Stimulated activated CD4-positive, alpha-beta T cell treated with anti-CD3 and anti-CD28 coated beads, Interleukin-1b, Interleukin-23, amount 100 ng/mL, for 1 hour (primary cell): ENCODE measurements around the gene PRKCZ.

ENCODE experiments used
- DNase-seq, 2 donors: peaks; one replicate each; pipeline ENCODE4 v3.0.0-alpha.2; 2020; ENCODE audit warnings: low read depth in 2 of 2

PRKCZ gene

GRCh38 chr1:2177946-2178538, 127.8 kb downstream of the PRKCZ start:
- DNase-seq, result no peak

GRCh38 chr1:2178875-2179274, 128.7 kb downstream of the PRKCZ start:
- DNase-seq, result no peak

- no peak for DNase-seq
These were observed 129.2 kb downstream of the PRKCZ start for GRCh38 chr1:2179283-2180013.

- DNase-seq, result no peak
These were observed 130.4 kb downstream of the PRKCZ start for GRCh38 chr1:2180297-2181245.

- no peak for DNase-seq
These were observed 131.1 kb downstream of the PRKCZ start for GRCh38 chr1:2181271-2181670.

GRCh38 chr1:2181752-2182151, 131.5 kb downstream of the PRKCZ start:
- no peak for DNase-seq

GRCh38 chr1:2182376-2182775, 132.2 kb downstream of the PRKCZ start:
- no peak for DNase-seq

GRCh38 chr1:2183937-2184334, 133.7 kb downstream of the PRKCZ start:
- no peak for DNase-seq

GRCh38 chr1:2184531-2184930, 134.3 kb downstream of the PRKCZ start:
- DNase-seq, result no peak

- no peak for DNase-seq
These were observed 134.7 kb downstream of the PRKCZ start for GRCh38 chr1:2184934-2185333.

GRCh38 chr1:2185880-2186855, 136.0 kb downstream of the PRKCZ start:
- DNase-seq, result no peak

- no peak for DNase-seq
These were observed 136.7 kb downstream of the PRKCZ start for GRCh38 chr1:2186901-2187300.

- DNase-seq, result no peak
These were observed 137.4 kb downstream of the PRKCZ start for GRCh38 chr1:2187619-2188018.

GRCh38 chr1:2188336-2188735, 138.1 kb downstream of the PRKCZ start:
- no peak for DNase-seq

GRCh38 chr1:2189459-2190425, 139.5 kb downstream of the PRKCZ start:
- peak; percentile 74 to 84 for DNase-seq

- no peak for DNase-seq
These were observed 140.3 kb downstream of the PRKCZ start for GRCh38 chr1:2190491-2190976.

- no peak for DNase-seq
These were observed 142.1 kb downstream of the PRKCZ start for GRCh38 chr1:2192031-2192995.

GRCh38 chr1:2193514-2194281, 143.5 kb downstream of the PRKCZ start:
- DNase-seq, result no peak
